ENCODE measurements around the gene ACTN1.
"Not testable (repeated sequence)": the region's sequence is repeated elsewhere in the genome, so short reads cannot be mapped to it uniquely, and the experiment has no call there.

Gene ACTN1

GRCh38 chr14:68979021-68979721 lies at the start of gene ACTN1:
ACTN1 (minus strand) TSS chr14:68979302; CDS start chr14:68979056, 246 bp downstream.
- TF ChIP-seq, protein P1, sequence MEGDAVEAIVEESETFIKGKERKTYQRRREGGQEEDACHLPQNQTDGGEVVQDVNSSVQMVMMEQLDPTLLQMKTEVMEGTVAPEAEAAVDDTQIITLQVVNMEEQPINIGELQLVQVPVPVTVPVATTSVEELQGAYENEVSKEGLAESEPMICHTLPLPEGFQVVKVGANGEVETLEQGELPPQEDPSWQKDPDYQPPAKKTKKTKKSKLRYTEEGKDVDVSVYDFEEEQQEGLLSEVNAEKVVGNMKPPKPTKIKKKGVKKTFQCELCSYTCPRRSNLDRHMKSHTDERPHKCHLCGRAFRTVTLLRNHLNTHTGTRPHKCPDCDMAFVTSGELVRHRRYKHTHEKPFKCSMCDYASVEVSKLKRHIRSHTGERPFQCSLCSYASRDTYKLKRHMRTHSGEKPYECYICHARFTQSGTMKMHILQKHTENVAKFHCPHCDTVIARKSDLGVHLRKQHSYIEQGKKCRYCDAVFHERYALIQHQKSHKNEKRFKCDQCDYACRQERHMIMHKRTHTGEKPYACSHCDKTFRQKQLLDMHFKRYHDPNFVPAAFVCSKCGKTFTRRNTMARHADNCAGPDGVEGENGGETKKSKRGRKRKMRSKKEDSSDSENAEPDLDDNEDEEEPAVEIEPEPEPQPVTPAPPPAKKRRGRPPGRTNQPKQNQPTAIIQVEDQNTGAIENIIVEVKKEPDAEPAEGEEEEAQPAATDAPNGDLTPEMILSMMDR (IDR thresholded peaks at IDR 0.05; ENCODE audit: borderline replicate concordance, control extremely low read depth, extremely low read depth, insufficient read depth, missing control alignments), result no peak
- DNase-seq (ENCODE audit: low spot score), result peak; percentile 73
- in situ Hi-C loops (cut with MboI; ENCODE audit: low sequenced_read_pairs, unreplicated experiment), result no loop called here

GRCh38 chr14:69027242-69027913 lies 48.3 kb upstream of the ACTN1 start:
- no peak for DNase-seq (ENCODE audit: low spot score)
- in situ Hi-C loops (cut with MboI; ENCODE audit: low sequenced_read_pairs, unreplicated experiment), result no loop called here
- TF ChIP-seq, protein P1 (IDR thresholded peaks at IDR 0.05; ENCODE audit: borderline replicate concordance, control extremely low read depth, extremely low read depth, insufficient read depth, missing control alignments), result no peak

- in situ Hi-C loops (cut with MboI; ENCODE audit: low sequenced_read_pairs, unreplicated experiment), result no loop called here
- no peak for DNase-seq (ENCODE audit: low spot score)
Observed at GRCh38 chr14:69023035-69023434, 43.9 kb upstream of the ACTN1 start.

GRCh38 chr14:69022093-69022492 lies 43.0 kb upstream of the ACTN1 start:
- DNase-seq (ENCODE audit: low spot score); in situ Hi-C loops (cut with MboI; ENCODE audit: low sequenced_read_pairs, unreplicated experiment): not testable (repeated sequence)

More at GRCh38 chr14:69023035-69023434, 43.9 kb upstream of the ACTN1 start:
- TF ChIP-seq, protein P1 (IDR thresholded peaks at IDR 0.05; ENCODE audit: borderline replicate concordance, control extremely low read depth, extremely low read depth, insufficient read depth, missing control alignments), result no peak

DNA sequence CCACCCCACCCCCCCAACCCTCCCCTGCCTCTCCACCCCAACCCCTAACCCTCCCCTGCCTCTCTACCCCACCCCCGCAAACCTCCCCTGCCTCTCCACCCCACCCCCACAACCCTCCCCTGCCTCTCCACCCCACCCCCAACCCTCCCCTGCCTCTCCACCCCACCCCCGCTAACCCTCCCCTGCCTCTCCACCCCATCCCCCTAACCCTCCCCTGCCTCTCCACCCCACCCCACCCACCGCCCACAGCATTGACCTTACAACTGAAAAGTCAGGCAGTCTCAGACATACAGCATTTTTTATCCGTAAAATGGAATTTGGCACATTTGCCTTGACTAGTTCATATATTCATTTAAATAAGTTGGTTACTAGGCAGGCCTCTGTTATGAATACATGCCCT lies 38.6 kb upstream of the ACTN1 start:
- TF ChIP-seq, protein P1 (IDR thresholded peaks at IDR 0.05; ENCODE audit: borderline replicate concordance, control extremely low read depth, extremely low read depth, insufficient read depth, missing control alignments), result no peak
- in situ Hi-C loops (cut with MboI; ENCODE audit: low sequenced_read_pairs, unreplicated experiment), result no loop called here
- DNase-seq (ENCODE audit: low spot score), result no peak

GRCh38 chr14:69014829-69015259 lies 35.7 kb upstream of the ACTN1 start:
- in situ Hi-C loops (cut with MboI; ENCODE audit: low sequenced_read_pairs, unreplicated experiment), result no loop called here

More at GRCh38 chr14:69014829-69015259, 35.7 kb upstream of the ACTN1 start:
- DNase-seq (ENCODE audit: low spot score), result no peak
- TF ChIP-seq, protein P1 (IDR thresholded peaks at IDR 0.05; ENCODE audit: borderline replicate concordance, control extremely low read depth, extremely low read depth, insufficient read depth, missing control alignments), result no peak

Data from GM13976 (cell line).